NCI-H82 treated with DMSO at 0.1 percent for 48 hours (cell line): Measurements from ENCODE around the gene RRAS.

Experiments used
- DNase-seq: peaks from one replicate; lab custom pipeline; 2025; ENCODE audit not compliant: unreplicated experiment; lab: John Stamatoyannopoulos, UW

RRAS gene

DNA sequence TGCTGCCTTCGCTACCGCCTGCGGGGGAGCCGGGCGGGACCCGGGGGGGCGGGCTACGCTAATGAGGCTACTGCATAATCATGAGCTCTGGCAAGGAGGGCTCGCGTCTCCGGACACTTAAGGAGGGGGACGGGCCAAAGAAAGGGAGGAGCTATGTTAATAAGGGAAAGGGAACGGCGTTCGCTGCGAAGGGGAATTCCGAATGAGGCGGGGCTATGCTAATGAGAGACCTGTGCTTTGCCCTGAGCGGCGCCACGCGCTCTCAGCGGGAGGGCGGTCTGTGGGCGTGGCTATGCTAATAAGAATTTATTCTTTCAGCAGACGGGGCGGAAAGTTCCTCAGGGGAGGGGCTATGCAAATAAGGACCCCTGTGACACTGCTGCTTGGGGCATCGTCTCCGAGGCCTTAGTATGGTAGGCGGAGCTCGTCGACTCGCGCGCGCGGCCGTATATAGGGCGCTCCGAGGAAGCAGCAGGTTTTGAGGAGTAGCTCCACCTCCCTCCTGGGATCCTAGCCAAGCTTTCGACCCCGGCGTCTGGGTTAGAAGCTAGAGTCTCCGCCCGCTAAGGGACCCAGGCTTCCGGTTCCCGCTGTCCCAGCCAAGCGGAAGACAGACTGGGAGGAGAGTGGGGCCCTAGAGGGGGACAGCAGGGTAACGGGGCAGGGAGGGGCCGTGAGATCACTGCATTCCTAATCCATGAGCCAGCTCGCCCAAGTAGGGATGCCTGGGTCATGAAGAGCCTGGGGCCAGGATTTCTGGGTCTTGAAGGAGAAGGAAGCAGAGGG is at the start of gene RRAS:
Gene RRAS, minus strand, starts transcription at position 31 of the 786 bp plus-strand sequence. CDS start 45 bp downstream, outside the sequence.
- DNase-seq: peak; percentile 100

DNA sequence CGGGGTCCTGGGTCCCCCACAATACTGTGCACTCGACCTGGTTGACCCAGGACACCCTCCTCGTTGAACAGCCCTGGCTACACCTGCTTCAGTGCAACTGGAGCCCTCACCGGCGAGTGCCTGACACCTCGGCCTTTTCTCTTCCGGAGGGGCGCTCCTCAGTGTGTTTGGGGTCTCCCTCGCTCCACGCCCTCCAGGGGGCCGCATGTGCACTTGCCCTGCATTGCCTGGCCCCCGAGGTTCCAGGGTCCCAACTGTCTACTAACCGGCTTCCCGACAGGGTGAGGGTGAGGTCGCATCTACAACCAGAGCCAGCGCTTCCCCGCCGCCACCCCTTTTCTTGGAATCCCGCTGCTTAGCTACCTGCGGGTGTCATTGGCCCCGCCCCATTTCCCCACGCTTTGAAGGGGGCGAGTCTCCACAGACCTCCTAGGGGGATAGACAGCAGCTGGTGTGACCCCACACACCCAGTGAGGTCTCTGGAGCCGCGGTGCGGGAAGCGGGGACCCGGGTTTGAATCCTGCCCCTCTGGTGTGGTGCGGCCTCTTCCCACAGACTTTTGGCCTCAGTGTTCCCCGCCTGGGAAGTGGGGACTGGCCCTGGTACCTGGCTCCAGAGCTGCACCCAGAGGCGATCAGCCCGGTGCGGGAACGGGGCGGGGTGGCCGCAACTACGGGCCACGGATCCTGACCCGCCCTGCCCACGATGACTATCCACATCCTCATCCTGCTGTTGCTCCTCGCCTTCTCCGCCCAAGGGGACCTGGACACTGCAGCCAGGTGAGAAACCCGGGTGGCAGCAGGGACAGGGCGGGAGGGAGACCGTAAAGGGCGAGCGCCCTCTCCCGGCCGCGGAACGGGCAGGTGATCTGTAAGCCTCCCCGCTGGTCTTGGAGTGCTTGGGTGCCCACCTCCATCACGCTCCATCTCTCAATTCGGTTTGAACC is 49.5 kb upstream of the RRAS start, which contains the start of gene ADM5:
Gene ADM5, plus strand, starts transcription at position 462 of the 946 bp plus-strand sequence. Its CDS starts 244 bp downstream, at position 706.
- DNase-seq: peak; percentile 35

DNA sequence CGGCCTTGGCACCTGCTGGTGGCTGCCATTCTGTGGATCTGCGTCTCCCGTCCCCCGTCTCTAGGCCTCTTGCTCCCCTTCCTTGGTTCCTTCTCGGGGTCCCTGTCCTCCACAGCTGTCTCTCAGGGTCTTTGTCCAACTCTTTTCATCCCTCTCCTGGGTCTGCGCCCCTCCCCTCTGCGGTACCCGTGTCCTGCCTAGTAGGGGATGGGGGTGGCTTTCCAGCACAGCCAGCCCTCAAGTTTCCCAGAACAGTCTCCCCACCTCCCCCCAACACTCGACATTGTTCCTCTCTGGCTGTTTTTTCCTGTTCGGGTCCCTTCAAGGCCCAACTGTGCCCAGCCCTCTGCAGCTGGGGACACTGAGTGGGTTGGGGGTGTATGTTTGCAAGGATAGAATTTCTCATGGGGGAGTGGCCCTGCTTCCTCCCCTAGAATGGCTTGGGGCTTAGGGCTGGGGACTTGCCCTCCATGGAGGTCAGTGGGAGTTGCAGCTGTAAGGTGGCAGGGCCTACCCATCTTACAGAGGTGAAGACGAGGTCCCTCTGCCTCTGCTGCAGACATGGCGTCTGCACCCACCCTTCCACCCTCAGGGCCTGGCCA is 48.7 kb upstream of the RRAS start:
- DNase-seq: no peak

DNA sequence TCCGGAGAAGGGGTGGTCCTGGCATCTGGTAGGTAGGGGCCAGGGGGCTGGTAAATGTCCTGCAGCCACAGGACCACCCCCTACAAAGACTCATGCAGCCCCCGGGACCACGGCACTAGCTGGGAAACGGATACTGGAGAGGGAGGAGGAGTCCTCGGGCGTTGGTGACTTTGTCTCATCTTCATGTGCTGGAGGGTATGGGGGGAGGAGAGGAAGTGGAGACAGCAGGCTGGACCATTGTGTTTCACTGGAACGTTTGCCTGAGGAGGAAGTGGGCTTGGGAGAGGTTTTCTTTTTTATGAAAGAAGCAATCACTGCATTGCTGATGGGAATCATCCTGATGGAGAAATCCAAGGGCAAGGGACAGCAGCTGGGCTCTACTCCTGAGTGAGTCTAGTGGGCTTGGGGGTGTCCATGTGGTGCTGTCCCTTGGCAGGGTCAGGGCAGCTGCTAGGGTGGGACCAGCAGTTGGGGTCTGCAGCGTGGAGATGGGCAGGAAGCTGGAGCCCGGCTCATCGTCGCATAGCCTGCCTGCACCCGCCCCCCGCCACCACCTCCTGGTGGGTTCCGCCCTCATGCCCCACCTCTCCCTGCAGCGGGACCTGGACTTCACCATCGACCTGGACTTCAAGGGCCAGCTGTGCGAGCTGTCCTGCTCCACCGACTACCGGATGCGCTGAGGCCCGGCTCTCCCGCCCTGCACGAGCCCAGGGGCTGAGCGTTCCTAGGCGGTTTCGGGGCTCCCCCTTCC is 47.8 kb upstream of the RRAS start:
- no peak for DNase-seq

DNA sequence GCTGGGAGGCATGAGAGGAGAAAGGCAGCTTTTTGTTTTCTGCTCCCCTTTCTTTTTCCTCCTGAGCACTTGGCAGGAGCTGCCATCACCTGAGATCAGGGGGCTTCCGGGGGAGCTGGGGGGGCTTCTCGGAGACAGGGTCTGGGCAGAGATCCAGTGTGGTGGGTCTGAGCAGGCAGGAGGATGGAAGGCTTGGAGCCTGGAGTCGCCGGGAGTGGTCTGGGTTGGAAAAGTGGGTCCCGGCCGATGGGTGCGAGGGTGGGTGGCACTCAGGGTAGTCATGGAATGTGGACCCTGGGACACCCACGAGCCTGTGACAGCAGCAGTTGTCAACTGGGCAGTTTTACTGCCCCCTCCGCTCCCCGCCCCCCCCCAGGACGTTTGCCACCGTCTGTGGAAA is 47.2 kb upstream of the RRAS start:
- no peak for DNase-seq

DNA sequence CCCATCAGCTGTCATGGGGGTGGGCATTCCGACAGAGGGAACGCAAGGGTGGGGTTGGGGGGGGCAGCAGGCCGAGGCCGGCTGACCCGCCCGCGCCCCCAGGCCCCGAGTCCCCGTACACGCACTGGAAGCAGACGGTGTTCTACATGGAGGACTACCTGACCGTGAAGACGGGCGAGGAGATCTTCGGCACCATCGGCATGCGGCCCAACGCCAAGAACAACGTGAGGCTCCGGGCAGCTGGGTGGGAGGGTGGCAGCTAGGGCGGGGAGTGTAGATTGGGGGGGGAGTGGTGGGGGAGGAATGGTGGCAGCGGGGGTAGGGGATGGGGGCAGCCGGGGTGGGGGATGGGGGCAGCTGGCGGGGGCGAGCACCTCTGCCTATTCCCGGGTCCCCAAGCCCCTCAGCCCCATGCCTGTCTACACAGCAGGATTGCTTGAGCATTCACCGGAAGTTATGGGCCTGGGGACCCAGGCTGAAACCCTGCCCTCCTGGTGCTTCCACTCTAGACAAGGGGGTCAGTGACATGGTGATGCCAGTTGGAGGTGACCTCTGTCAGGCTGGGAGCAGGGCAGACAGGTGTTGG is 46.7 kb upstream of the RRAS start:
- no peak for DNase-seq

DNA sequence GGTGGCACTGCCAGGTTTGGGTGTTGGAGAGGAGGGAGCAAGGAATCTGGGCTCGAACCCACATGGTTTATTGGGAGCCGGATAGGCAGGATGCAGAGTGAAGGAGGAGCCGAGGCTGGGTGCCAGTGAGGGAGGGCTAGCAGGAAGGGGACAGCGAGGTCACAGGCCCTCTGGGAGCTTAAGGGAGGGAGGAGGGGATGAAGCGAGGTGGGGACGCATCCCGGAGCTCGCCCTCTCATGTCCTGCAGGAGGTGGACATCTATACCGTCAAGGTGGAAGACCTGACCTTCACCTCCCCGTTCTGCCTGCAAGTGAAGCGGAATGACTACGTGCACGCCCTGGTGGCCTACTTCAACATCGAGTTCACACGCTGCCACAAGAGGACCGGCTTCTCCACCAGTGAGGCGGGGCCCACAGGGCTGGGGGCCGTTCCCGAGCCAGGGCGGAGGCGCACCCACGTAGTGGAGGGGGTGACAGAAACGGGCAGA is 45.9 kb upstream of the RRAS start:
- DNase-seq: no peak

DNA sequence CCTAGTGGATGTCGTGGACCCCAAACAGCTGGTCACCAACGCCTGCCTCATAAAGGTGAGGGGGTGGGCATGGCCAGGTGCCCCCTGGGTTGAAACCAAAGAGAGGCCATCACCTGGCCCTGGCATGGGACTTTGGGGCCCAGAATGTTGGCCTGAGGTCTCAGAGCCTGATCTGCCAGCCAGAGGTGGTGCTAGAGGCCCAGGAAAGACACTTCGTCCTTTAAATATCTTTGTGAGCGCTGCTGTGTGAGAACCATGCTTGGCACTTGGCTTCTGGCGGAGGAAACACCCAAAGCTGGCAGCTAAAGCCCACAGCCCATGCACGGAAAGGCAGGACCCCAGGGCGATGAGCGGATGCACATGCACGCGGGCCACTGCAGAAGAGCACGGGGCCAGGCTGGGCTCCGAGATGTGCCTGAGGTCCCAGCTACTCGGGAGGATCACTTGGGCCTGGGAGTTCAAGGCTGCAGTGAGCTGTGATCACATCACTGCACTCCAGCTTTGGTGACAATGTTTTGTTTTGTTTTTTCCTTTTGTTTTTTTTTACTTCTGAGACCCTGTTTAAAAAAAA is 45.1 kb upstream of the RRAS start:
- no peak for DNase-seq

DNA sequence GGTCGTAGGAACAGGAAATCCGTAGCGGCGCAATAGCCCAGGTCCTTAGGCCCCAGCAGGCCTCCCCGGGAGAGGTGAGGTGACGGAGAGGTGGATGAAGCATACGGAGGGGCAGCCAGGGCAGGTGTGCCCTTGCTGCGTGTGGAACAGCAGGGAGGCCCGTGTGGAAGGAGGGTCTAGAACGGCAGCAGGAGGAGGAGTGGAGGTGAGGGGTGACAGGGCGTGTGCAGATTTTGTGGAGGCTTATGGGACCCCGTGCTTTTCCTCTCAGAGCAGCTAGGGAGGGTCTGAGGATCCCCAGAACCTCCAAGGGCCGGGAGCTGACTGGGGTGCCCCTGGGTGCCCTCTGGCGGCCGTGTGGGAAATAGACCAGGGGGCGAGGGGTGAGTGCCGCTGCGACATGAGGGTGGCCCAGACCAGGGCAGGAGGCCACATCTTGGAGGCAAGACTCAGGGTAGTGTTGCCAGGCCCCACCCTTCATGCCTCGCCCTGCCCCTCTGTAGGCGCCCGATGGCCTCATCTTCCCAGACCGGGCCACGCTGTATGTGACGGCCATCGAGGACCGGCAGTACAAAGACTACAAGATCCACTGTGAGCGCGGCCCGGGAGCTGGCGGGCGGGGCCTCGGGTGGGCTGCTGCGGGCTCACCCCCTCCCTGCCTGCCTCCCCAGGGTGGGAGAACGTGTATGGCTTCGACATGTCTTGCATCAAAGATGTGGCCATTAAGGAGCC is 44.5 kb upstream of the RRAS start:
- DNase-seq: no peak

DNA sequence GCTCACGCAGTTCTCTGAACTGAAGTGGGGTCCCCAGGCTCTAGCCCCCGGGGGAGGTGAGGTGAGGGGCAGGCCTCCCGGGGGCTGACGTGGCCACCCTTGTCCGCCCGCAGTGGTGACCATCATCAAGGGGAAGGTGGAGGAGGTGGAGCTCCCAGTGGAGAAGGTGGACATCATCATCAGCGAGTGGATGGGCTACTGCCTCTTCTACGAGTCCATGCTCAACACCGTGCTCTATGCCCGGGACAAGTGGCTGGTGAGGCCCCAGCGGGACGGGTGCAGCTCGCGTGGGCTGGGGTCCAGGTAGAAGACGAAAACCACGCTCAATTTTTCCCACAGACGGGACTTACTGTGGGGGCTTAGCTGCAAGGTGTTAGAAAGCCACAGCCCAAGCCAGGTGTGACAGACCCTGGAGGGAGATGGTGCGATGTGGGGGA is 43.9 kb upstream of the RRAS start:
- no peak for DNase-seq

DNA sequence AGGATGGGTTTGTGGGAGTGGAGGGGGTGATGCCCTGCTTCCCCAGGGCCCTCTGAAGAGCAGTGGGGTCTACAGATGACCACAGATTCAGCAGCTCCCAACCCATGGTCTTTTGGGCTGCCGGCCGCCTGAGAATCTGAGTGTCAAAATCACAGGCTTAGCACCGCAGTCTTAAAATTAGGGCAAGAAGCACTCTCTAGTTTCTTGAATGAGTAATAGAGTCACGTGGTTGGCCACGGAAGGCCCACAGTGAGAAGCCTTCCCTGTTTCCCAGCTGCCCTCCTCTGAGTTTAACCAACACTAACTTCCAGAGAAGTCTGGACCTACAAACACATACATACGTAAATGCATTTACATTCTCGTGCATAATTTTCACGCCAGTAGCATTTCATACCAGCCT is 42.3 kb upstream of the RRAS start:
- DNase-seq: no peak

DNA sequence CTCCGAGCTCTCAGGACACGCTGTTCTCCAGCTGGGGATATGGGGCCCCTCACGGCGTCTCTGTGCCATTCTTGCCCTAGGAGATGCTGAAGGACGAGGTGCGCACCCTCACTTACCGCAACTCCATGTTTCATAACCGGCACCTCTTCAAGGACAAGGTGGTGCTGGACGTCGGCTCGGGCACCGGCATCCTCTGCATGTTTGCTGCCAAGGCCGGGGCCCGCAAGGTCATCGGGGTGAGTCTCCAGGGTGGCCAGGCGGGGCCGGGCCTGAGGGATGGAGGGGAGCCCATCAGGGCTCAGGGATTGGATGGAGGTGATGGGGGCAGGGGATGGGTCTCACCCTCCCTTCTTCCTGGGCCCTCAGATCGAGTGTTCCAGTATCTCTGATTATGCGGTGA is 41.9 kb upstream of the RRAS start:
- DNase-seq: no peak

DNA sequence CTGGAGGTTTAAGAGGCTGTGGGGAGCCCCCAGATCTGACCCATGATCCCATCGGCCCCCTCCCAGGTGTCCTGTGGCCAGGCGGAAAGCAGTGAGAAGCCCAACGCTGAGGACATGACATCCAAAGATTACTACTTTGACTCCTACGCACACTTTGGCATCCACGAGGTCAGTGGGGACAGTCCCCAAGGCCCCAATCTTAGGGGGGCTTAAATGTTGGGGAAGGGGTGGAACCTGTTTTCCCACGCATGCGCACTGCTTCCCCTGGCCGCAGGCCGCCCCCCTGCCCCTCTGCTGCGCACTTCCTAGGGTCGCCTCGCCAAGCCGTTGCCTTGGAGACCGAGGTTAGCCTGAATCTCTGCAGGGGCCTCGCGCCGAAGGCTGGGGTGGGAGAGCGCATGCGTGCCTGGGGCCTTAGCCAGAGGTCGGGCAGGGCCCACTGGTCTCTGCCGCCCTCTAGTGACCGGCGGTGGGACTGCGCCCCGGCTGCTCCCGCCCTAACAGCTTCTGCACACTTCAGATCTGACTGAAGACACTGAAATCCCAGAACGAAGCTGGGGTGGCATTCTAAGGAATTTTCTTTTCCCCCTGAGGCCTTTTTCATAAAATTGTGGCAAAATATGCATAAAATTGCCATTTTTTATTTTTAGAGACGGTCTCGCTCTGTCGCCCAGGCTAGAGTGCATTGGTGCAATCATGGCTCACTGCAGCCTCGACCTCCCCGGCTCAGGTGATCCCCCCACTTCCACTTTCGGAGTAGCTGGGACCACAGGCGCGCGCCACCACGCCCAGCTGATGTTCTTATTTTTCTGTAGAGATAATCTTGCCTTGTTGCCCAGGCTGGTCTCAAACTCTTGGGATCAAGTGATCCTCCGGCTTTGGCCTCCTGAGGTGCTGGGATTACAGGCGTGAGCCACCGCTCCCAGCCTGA is 40.7 kb upstream of the RRAS start:
- DNase-seq: peak; percentile 84

DNA sequence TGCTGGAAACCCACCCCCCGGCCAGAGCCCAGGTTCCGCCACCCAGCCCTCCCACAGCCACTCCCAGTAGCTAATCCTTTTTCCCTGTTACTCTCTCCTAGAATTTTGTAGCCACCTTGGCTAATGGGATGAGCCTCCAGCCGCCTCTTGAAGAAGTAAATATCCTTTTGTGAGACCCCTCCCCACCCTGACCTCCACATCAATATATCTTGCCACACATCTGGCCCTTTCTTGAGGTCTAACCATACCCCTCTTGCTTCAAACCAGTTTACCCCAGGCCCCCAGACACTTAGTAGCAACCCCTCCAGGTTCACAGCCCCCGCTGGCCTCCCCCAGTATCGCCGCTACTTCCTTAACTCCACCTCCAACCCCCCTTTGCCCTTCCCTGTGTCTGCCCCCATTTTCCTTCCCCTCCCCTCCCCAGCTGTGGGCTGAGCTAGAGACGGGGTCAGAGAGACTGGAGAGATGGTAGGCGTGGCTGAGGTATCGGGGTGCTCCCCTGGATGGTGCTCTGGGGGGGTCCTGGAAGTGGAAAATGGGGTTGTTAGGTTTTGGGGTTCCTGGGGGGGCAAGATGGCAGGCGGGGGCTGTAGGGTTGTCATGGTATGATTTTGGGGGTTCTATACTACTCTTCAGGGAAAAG is 39.9 kb upstream of the RRAS start:
- DNase-seq: peak; percentile 92

DNA sequence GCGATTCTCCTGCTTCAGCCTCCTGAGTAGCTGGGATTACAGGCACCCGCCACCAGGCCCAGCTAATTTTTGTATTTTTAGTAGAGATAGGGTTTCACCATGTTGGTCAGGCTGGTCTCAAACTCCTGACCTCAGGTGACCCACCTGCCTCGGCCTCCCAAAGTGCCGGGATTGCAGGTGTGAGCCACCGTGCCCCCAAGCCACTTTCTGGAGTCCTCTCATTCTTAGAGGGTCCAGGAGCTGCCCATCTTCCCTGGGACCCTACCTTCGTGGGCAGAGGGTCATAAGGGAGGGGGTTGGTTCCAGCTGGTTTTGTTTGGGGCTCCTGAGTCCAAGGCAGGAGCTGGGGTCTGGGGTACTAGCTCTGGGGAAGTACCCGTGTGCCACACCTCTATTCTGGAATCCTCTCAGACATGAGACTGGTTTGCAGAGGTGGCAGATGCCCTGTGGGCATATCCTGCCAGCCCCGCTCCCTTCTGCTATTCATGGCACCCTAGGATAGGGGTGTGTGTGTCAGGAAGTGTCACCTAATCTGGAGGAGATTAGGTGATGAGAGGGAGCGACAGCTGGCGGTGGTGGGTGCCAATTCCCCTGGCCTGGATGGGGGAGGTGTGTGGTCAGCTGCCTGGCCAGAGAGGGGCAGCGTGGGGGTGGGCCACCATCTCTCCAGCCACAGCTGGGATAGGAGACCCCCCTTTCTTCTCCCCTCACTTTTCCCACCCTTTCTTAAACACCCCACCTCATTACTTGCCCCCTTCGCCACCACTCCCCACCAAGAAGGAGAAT is 39.2 kb upstream of the RRAS start:
- DNase-seq: peak; percentile 81

DNA sequence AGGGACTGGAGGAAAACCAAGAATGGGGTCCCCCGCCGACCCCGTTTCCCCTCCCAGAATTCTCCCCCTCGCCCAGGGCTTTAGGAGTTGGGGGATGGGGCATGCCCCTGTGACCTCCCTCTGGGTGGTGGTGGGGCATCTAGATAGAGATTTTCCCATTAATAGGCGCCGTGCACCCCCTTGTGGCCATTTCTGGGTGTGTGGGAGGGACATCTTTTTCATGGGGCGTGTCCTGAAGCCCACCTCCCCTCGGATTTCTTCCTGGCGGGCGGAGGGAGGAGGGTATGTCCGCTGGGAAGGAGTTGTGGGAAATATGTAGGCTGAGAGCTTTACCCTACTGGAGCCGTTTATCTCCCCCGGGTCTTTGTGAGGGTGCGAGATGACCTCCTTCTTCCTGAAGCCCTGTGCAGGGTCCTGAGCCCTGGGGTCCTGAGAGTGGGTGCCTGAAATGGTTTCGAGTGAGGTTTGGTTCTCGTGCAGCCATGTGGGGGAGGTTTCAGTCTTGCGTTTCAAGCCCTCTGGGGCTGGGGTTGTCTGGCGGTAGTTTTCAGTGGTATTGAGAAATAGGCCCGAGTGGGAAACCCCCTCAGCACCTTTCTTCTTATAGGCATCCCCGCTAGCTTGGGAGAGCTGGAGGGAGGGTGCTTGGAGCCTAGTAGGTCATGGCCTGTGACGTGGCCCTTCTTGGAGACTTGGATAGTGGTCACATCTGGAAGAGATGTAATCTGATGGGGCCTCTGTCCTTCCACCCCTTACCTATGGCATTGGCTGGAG is 38.1 kb upstream of the RRAS start:
- DNase-seq: peak; percentile 61
